ENCODE data around the gene TPRX1. TPM values are rescaled to one million over a fixed set of nuclear protein-coding genes. Genes with fewer than 3 reads are reported as not detected.

TPRX1 gene
- total and polyA plus RNA-seq, 2 donors (not counting 1 experiment from before 2014, with no cell fraction given): not detected

DNA sequence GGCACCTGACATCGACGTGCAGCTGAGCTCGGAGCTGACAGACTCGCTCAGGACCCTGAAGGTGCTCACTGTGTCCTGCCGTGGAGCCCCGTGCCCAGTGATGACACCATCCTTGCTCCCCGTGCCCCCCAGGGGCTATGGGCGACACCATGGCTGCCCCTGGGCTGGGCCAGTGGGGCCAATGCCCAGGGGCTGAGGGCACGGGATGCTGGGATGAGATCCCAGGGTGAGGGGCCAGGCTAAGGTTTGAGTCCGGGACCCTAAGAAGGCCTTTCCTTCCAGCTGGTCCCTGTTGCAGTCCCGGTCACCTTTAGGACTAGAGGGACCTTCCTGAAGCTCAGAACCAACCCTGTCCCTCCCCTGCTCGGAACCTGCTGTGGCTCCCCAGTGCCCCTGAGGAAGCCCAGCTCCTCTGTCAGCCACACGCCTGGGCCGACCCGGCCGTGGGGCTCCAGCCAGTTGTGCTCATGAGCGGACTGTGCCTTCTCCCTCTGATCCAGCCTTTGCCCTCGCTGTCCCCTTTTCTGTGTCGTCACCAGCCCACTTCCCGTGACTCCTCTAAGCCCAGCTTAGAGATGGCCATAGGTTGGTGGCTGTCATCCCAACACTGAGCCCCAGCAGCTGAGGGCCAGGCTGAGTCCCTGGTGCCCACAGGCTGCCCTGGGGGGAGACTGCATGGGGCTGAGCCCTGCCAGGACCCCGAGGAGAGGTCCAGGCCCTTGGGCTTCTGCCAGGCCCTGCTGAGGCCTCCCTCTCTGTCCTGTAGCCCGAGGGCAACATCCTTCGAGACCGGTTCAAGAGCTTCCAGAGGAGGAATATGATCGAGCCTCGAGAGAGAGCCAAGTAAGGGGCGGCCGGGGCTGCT is 48.4 kb downstream of the TPRX1 start:
- peaks cover 0 to 70% of the 10 kb centered on the region in 2 experiments for H3K36me3 ChIP-seq (replicated peaks in 1 of 2; ENCODE audit: control extremely low read depth in 1 of 2, control insufficient read depth in 1 of 2, extremely low read depth in 1 of 2, insufficient read depth in 2 of 2, low read length in 1 of 2)
- WGBS (ENCODE audit: insufficient coverage): 97% methylated on average over 28 of the region's 28 CpGs
- Mint-ChIP-seq H3K27ac (no peak overlapping the region), H3K4me3 (no peak overlapping the region), H3K9me3 (ENCODE audit: insufficient read depth) (no peaks in the 10 kb centered on the region), H3K27me3 (no peaks in the 10 kb centered on the region), H3K4me1 (no peaks in the 10 kb centered on the region)
- H4K20me1 ChIP-seq (ENCODE audit: control insufficient read depth, insufficient read depth, low read length, poor library complexity, severe bottlenecking): peaks cover 52% of the 10 kb centered on the region
- H3K27me3 ChIP-seq (replicated peaks in 1 of 4; ENCODE audit: control extremely low read depth in 1 of 4, control insufficient read depth in 3 of 4, insufficient read depth in 4 of 4, low read length in 3 of 4): no peaks in the 10 kb centered on the region
- no peaks in the 10 kb centered on the region for H3K79me2 ChIP-seq (ENCODE audit: control insufficient read depth, insufficient read depth, low read length)
- no peak overlapping the region for H3K4me2 ChIP-seq (replicated peaks; ENCODE audit: low read depth, low read length, poor library complexity, severe bottlenecking)
- intact Hi-C loops (cut with micrococcal nuclease): no loop called here
- H3K4me1 ChIP-seq (ENCODE audit: control insufficient read depth in 2 of 2, insufficient read depth in 2 of 2, low read length in 2 of 2): no peaks in the 10 kb centered on the region
- no peak overlapping the region for H3K27ac ChIP-seq (ENCODE audit: low read length in 2 of 2)
- POLR2A ChIA-PET: no interaction called here
- DNase-seq (peak; percentile 30), ATAC-seq (ENCODE audit: low read depth) (no peak)
- no peak for TF ChIP-seq EZH2 (IDR thresholded peaks at IDR 0.05; ENCODE audit: borderline replicate concordance, insufficient read depth, low read depth, low read length, poor library complexity, severe bottlenecking)
- TF ChIP-seq, protein P1, sequence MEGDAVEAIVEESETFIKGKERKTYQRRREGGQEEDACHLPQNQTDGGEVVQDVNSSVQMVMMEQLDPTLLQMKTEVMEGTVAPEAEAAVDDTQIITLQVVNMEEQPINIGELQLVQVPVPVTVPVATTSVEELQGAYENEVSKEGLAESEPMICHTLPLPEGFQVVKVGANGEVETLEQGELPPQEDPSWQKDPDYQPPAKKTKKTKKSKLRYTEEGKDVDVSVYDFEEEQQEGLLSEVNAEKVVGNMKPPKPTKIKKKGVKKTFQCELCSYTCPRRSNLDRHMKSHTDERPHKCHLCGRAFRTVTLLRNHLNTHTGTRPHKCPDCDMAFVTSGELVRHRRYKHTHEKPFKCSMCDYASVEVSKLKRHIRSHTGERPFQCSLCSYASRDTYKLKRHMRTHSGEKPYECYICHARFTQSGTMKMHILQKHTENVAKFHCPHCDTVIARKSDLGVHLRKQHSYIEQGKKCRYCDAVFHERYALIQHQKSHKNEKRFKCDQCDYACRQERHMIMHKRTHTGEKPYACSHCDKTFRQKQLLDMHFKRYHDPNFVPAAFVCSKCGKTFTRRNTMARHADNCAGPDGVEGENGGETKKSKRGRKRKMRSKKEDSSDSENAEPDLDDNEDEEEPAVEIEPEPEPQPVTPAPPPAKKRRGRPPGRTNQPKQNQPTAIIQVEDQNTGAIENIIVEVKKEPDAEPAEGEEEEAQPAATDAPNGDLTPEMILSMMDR (IDR thresholded peaks at IDR 0.05): no peak
- CTCF ChIA-PET: no interaction called here
- H3K9ac ChIP-seq (ENCODE audit: low read length): no peak overlapping the region
- H2AFZ ChIP-seq (ENCODE audit: insufficient read depth, low read depth, low read length, poor library complexity, severe bottlenecking): no peak overlapping the region
- H3K4me3 ChIP-seq (ENCODE audit: control extremely low read depth in 1 of 5, extremely low read depth in 1 of 5, insufficient read depth in 1 of 5, low read depth in 2 of 5, low read length in 4 of 5): no peak overlapping the region
- peaks cover 0 to 9% (median 2%) of the 10 kb centered on the region in 3 donors for H3K9me3 ChIP-seq (ENCODE audit: control extremely low read depth in 1 of 3, control insufficient read depth in 2 of 3, insufficient read depth in 1 of 3, low read length in 2 of 3)

DNA sequence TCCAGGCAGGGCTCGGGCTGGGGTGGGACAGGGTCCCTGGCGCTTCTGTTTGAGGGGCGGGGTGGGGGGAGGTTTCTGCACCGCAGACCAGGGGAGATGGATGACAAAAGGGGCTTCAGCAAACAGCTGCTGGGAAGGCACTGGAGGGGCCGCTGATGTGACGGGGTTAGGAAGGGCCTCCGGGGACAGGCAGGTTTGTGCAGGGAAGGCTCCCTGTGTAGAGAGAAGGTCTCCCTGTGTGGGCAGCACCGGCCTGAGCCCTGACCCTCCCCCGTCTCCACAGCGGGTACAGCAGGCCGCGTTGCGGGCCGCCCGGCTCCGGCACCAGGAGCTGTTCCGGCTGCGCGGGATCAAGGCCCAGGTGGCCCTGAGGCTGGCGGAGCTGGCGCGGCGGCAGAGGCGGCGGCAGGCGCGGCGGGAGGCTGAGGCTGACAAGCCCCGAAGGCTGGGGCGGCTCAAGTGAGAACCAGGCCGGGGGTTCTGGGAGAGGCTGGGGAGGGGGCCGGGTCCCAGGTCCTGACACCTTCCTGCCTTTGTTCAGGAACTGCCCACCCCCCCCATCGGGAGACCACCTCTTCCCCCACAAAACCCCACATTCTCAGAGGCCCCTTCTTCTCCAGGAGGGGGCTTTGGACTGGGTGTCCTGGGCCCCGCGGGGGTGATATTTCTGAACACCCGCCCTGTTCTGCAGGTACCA is 49.1 kb downstream of the TPRX1 start:
- intact Hi-C loops (cut with micrococcal nuclease): no loop called here

More for the DNA sequence above, 49.1 kb downstream of the TPRX1 start:
- no peaks in the 10 kb centered on the region for H3K27me3 Mint-ChIP-seq
- H3K4me1 Mint-ChIP-seq: no peaks in the 10 kb centered on the region
- ATAC-seq (ENCODE audit: low read depth): no peak
- TF ChIP-seq, protein P1 (IDR thresholded peaks at IDR 0.05): no peak
- TF ChIP-seq EZH2 (IDR thresholded peaks at IDR 0.05; ENCODE audit: borderline replicate concordance, insufficient read depth, low read depth, low read length, poor library complexity, severe bottlenecking): no peak
- ChIA-PET CTCF (no interaction called here), POLR2A (no interaction called here)
- Histone ChIP-seq H2AFZ (ENCODE audit: insufficient read depth, low read depth, low read length, poor library complexity, severe bottlenecking) (no peak overlapping the region), H3K27me3 (replicated peaks in 1 of 4; ENCODE audit: control extremely low read depth in 1 of 4, control insufficient read depth in 3 of 4, insufficient read depth in 4 of 4, low read length in 3 of 4) (no peaks in the 10 kb centered on the region), H4K20me1 (ENCODE audit: control insufficient read depth, insufficient read depth, low read length, poor library complexity, severe bottlenecking) (peaks cover 60% of the 10 kb centered on the region), H3K4me3 (ENCODE audit: control extremely low read depth in 1 of 5, extremely low read depth in 1 of 5, insufficient read depth in 1 of 5, low read depth in 2 of 5, low read length in 4 of 5) (no peak overlapping the region), H3K79me2 (ENCODE audit: control insufficient read depth, insufficient read depth, low read length) (peaks cover 3% of the 10 kb centered on the region), H3K4me2 (replicated peaks; ENCODE audit: low read depth, low read length, poor library complexity, severe bottlenecking) (no peak overlapping the region), H3K4me1 (ENCODE audit: control insufficient read depth in 2 of 2, insufficient read depth in 2 of 2, low read length in 2 of 2) (no peaks in the 10 kb centered on the region), H3K27ac (ENCODE audit: low read length in 2 of 2) (no peak overlapping the region), H3K9me3 (ENCODE audit: control extremely low read depth in 1 of 3, control insufficient read depth in 2 of 3, insufficient read depth in 1 of 3, low read length in 2 of 3) (peaks cover 0 to 9% (median 2%) of the 10 kb centered on the region in 3 donors), H3K9ac (ENCODE audit: low read length) (no peak overlapping the region), H3K36me3 (replicated peaks in 1 of 2; ENCODE audit: control extremely low read depth in 1 of 2, control insufficient read depth in 1 of 2, extremely low read depth in 1 of 2, insufficient read depth in 2 of 2, low read length in 1 of 2) (peaks cover 0 to 78% of the 10 kb centered on the region in 2 experiments)
- DNase-seq: peak; percentile 22
- no peak overlapping the region for H3K4me3 Mint-ChIP-seq
- 99% methylated on average over 29 of the region's 36 CpGs for WGBS (ENCODE audit: insufficient coverage)
- no peaks in the 10 kb centered on the region for H3K9me3 Mint-ChIP-seq (ENCODE audit: insufficient read depth)
- H3K27ac Mint-ChIP-seq: no peak overlapping the region

Data from B cell (primary cell).